ENCODE measurements around the gene CDK5RAP2.
"Not testable (repeated sequence)": the region's sequence is repeated elsewhere in the genome, so short reads cannot be mapped to it uniquely, and the experiment has no call there.

The CDK5RAP2 gene

GRCh38 chr9:120465685-120466407, 114.1 kb downstream of the CDK5RAP2 start:
- no peak for DNase-seq (ENCODE audit: low spot score)

- DNase-seq (ENCODE audit: low spot score): no peak
Measured at GRCh38 chr9:120464887-120465421, 115.0 kb downstream of the CDK5RAP2 start.

GRCh38 chr9:120464176-120464886, 115.6 kb downstream of the CDK5RAP2 start:
- DNase-seq (ENCODE audit: low spot score): no peak

GRCh38 chr9:120463765-120464164, 116.2 kb downstream of the CDK5RAP2 start:
- no peak for DNase-seq (ENCODE audit: low spot score)

- DNase-seq (ENCODE audit: low spot score): not testable (repeated sequence)
Measured at GRCh38 chr9:120461677-120462076, 118.3 kb downstream of the CDK5RAP2 start.

GRCh38 chr9:120456218-120456617, 123.7 kb downstream of the CDK5RAP2 start:
- DNase-seq (ENCODE audit: low spot score): no peak

GRCh38 chr9:120454467-120454866, 125.5 kb downstream of the CDK5RAP2 start:
- DNase-seq (ENCODE audit: low spot score): no peak

- no peak for DNase-seq (ENCODE audit: low spot score)
Measured at GRCh38 chr9:120453792-120454191, 126.2 kb downstream of the CDK5RAP2 start.

GRCh38 chr9:120452631-120453030, 127.3 kb downstream of the CDK5RAP2 start:
- no peak for DNase-seq (ENCODE audit: low spot score)

GRCh38 chr9:120450916-120451315, 129.1 kb downstream of the CDK5RAP2 start:
- DNase-seq (ENCODE audit: low spot score): no peak

GRCh38 chr9:120449566-120449965, 130.4 kb downstream of the CDK5RAP2 start:
- DNase-seq (ENCODE audit: low spot score): no peak

GRCh38 chr9:120447959-120448500, 131.9 kb downstream of the CDK5RAP2 start:
- no peak for DNase-seq (ENCODE audit: low spot score)

GRCh38 chr9:120446671-120447070, 133.3 kb downstream of the CDK5RAP2 start:
- no peak for DNase-seq (ENCODE audit: low spot score)

GRCh38 chr9:120443976-120444375, 136.0 kb downstream of the CDK5RAP2 start:
- DNase-seq (ENCODE audit: low spot score): no peak

GRCh38 chr9:120443489-120443888, 136.5 kb downstream of the CDK5RAP2 start:
- DNase-seq (ENCODE audit: low spot score): no peak

GRCh38 chr9:120442308-120442995, 137.5 kb downstream of the CDK5RAP2 start:
- DNase-seq (ENCODE audit: low spot score): no peak

- no peak for DNase-seq (ENCODE audit: low spot score)
Measured at GRCh38 chr9:120441426-120442307, 138.3 kb downstream of the CDK5RAP2 start.

- no peak for DNase-seq (ENCODE audit: low spot score)
Measured at GRCh38 chr9:120440791-120441190, 139.2 kb downstream of the CDK5RAP2 start.

- no peak for DNase-seq (ENCODE audit: low spot score)
Measured at GRCh38 chr9:120439926-120440325, 140.0 kb downstream of the CDK5RAP2 start.

GRCh38 chr9:120438836-120439546, 141.0 kb downstream of the CDK5RAP2 start:
- no peak for DNase-seq (ENCODE audit: low spot score)

- no peak for DNase-seq (ENCODE audit: low spot score)
Measured at GRCh38 chr9:120438111-120438510, 141.9 kb downstream of the CDK5RAP2 start.

Measured in ecto neural progenitor cell (in vitro differentiated cells).